ENCODE measurements around the gene SCN4A. TPM values are rescaled to one million over a fixed set of nuclear protein-coding genes. Genes with fewer than 3 reads are reported as not detected.

SCN4A gene
- under 0.01 TPM in 1 of 2 replicates, not detected in the other for total RNA-seq

DNA sequence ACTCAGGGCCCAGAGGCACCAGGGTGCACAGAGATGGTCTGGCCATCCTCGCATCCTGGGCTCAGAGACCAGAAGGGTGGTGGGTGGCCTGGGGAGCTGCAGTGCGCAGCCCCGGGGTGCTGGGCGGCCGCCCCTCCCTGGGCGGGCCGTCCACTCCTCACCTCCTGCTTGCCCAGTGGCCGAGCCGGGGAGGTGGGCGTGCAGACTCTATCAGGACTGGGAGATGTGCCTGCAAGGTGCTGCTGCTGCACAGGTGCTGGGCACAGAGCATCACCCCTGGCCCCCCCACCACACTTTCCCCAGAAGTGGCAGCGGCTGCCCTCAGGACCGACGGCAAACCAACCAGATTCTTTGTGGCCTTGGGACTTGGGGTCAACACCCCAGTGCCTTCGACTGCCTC lies at the start of gene SCN4A:
TSS of gene SCN4A (minus strand) at position 123 of the 400 bp plus-strand sequence. CDS start at position 46, 77 bp downstream.

GRCh38 chr17:64020056-64020766 lies 47.5 kb upstream of the SCN4A start, which contains the start of gene ICAM2:
ICAM2 (minus strand) TSS chr17:64020633; CDS start chr17:64006691, 13,942 bp downstream.

GRCh38 chr17:63998050-63998720 lies 25.5 kb upstream of the SCN4A start, which contains the start of gene PRR29:
PRR29 (plus strand) TSS chr17:63998351; CDS start chr17:63998365, 14 bp downstream.

GRCh38 chr17:63931981-63932561 lies 40.6 kb downstream of the SCN4A start, which contains the start of gene CD79B:
CD79B (minus strand) TSS chr17:63932331; CDS start chr17:63932261, 70 bp downstream.

DNA sequence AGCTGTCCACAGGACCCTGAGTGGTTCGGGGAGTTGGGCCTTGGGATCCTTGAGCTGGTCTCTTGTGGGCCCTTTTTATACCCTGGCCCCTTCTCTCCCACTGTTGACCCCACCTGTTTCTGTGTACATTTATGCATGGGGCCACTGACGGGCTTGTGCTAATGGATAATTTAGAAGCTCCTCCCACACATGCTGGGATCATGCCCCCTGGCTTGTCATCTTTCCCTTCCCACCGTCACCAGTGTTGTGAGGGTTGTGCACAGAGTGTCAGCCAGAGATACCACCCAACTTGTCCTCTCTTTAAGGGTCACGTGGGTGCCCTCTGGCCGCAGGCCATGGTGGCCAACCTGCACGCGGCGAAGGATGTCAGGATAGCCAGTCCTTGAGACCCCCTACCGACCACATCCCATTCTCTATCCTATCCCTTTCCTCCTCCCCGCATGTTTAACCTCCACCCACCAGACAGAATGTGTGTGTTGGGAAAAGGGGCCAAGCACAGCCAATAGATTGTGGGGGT lies 53.9 kb downstream of the SCN4A start, which contains the start of gene GH1:
TSS of gene GH1 (minus strand) at position 51 of the 517 bp plus-strand sequence. CDS start 63 bp downstream, outside the sequence.

DNA sequence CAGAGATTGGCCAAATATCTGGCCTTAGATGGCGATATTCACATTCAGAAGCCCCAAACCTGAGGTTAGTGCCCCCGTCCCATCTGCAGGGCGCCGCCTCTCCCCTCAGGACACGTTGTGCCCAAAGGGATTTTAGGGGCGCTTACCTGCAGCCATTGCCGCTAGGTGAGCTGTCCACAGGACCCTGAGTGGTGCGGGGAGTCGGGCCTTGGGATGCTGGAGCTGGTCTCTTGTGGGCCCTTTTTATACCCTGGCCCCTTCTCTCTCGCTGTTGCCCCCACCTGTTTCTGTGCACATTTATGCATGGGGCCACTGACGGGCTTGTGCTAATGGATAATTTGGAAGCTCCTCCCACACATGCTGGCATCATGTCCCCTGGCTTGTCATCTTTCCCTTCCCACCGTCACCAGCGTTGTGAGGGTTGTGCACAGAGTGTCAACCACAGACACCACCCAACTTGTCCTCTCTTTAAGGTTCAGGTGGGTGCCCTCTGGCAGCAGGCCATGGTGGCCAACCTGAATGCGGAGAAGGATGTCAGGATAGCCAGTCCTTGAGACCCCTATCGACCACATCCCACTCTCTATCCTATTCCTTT lies 61.6 kb downstream of the SCN4A start, which contains the start of gene CSHL1:
TSS of gene CSHL1 (minus strand) at position 218 of the 595 bp plus-strand sequence. CDS start at position 156, 62 bp downstream.

GRCh38 chr17:63896524-63897354 lies 76.0 kb downstream of the SCN4A start, which contains the start of gene CSH1:
CSH1 (minus strand) TSS chr17:63896574; CDS start chr17:63896511, 63 bp downstream.

Small RNAs within 50 kb of the gene (small RNA-seq; reads per million reads assigned to genes)
- not detected for gene AC127029.1 (ENCODE audit: low replicate concordance)
- gene GH1 (ENCODE audit: low replicate concordance), result not detected

Other genes starting within 250 kb of the SCN4A start
- gene STRADA, start 231.1 kb downstream of the SCN4A start, total RNA-seq, result 19.3 and 35.8 TPM in 2 replicates
- gene CCDC47, start 199.3 kb downstream of the SCN4A start, total RNA-seq, result 64.7 and 105 TPM in 2 replicates
- 71.2 and 81.4 TPM in 2 replicates for gene DDX42, start 198.7 kb downstream of the SCN4A start, total RNA-seq
- 41.9 and 47.3 TPM in 2 replicates for gene PSMC5, start 145.5 kb downstream of the SCN4A start, total RNA-seq
- gene FTSJ3, start 145.3 kb downstream of the SCN4A start, total RNA-seq, result 38.5 and 71.2 TPM in 2 replicates
- 70.2 and 88.3 TPM in 2 replicates for gene SMARCD2, start 130.2 kb downstream of the SCN4A start, total RNA-seq
- gene CSH2, start 99.2 kb downstream of the SCN4A start, total RNA-seq, result 0.14 TPM in 1 of 2 replicates, not detected in the other
- not detected in 2 replicates for gene GH2, start 91.0 kb downstream of the SCN4A start, total RNA-seq
- gene CSH1, start 76.3 kb downstream of the SCN4A start, total RNA-seq, result not detected in 2 replicates
- gene CSHL1, start 61.7 kb downstream of the SCN4A start, total RNA-seq, result not detected in 2 replicates
- not detected in 2 replicates for gene GH1, start 54.1 kb downstream of the SCN4A start, total RNA-seq
- not detected in 2 replicates for gene CD79B, start 40.6 kb downstream of the SCN4A start, total RNA-seq
- gene PRR29, start 25.4 kb upstream of the SCN4A start, total RNA-seq, result 0.14 and 0.44 TPM in 2 replicates
- gene ICAM2, start 47.7 kb upstream of the SCN4A start, total RNA-seq, result 2.4 and 2.7 TPM in 2 replicates
- gene ERN1, start 157.2 kb upstream of the SCN4A start, total RNA-seq, result 19.3 and 65.4 TPM in 2 replicates

Measured in placental pericyte (primary cell).